ENCODE measurements around the gene EEF2K. TPM values are rescaled to one million over a fixed set of nuclear protein-coding genes. Genes with fewer than 3 reads are reported as not detected.
"Not testable (repeated sequence)": the region's sequence is repeated elsewhere in the genome, so short reads cannot be mapped to it uniquely, and the experiment has no call there.

The EEF2K gene
- total RNA-seq, 2 donors from 2014 or later = 26.4 to 35.2 TPM

GRCh38 chr16:22188267-22188594 is 17.8 kb upstream of the EEF2K start:
- DNase-seq (no peak), ATAC-seq (no peak)
- intact Hi-C loops (cut with DNase I, micrococcal nuclease) = loop anchor here (5.0 to 10.0 kb wide), 4 partner anchors 103 to 236 kb away; partner anchors contain the start of genes PDZD9 (in 1 of the 2) and UQCRC2 (in 1 of the 2)

- peak; percentile 67 to 85 for DNase-seq
- intact Hi-C loops (cut with DNase I, micrococcal nuclease) = loop anchor here (5.0 to 10.0 kb wide), 4 partner anchors 104 to 237 kb away; partner anchors contain the start of genes PDZD9 (in 1 of the 2) and UQCRC2 (in 1 of the 2)
- peak; percentile 31 for ATAC-seq
These were observed 17.3 kb upstream of the EEF2K start for GRCh38 chr16:22188595-22189442.

GRCh38 chr16:22189473-22190080 is 16.5 kb upstream of the EEF2K start:
- no peak for ATAC-seq

GRCh38 chr16:22190081-22190775 is 15.8 kb upstream of the EEF2K start:
- ATAC-seq (peak; percentile 63), DNase-seq (peak; percentile 92 to 100)
- intact Hi-C loops (cut with DNase I, micrococcal nuclease) = no loop called here

More at GRCh38 chr16:22189473-22190080, 16.5 kb upstream of the EEF2K start:
- peak; percentile 60 to 71 for DNase-seq
- intact Hi-C loops (cut with DNase I, micrococcal nuclease) = loop anchor here (5.0 to 10.0 kb wide), 4 partner anchors 105 to 237 kb away; partner anchors contain the start of genes PDZD9 (in 1 of the 2) and UQCRC2 (in 1 of the 2)

- ATAC-seq = peak; percentile 66
- peak; percentile 100 for DNase-seq
- intact Hi-C loops (cut with DNase I, micrococcal nuclease) = no loop called here
These were observed 15.1 kb upstream of the EEF2K start for GRCh38 chr16:22190776-22191531.

GRCh38 chr16:22191532-22192260 is 14.4 kb upstream of the EEF2K start:
- DNase-seq (peak in 1 of 2 donors; percentile 40), ATAC-seq (no peak)
- intact Hi-C loops (cut with DNase I, micrococcal nuclease) = no loop called here

GRCh38 chr16:22192261-22193062 is 13.6 kb upstream of the EEF2K start:
- intact Hi-C loops (cut with DNase I, micrococcal nuclease) = no loop called here
- peak; percentile 80 to 88 for DNase-seq
- ATAC-seq = no peak

GRCh38 chr16:22193063-22193411 is 13.0 kb upstream of the EEF2K start:
- DNase-seq = no peak
- no peak for ATAC-seq
- intact Hi-C loops (cut with DNase I, micrococcal nuclease) = no loop called here

- intact Hi-C loops (cut with DNase I, micrococcal nuclease) = loop anchor here in 1 of 2 donors (5.0 kb wide), 1 partner anchor 102 kb away; the partner anchor contains the start of gene POLR3E
- ATAC-seq (no peak), DNase-seq (no peak)
These were observed 11.2 kb upstream of the EEF2K start for GRCh38 chr16:22194707-22195444.

- intact Hi-C loops (cut with DNase I, micrococcal nuclease) = loop anchor here in 1 of 2 donors (5.0 kb wide), 1 partner anchor 102 kb away; the partner anchor contains the start of gene POLR3E
- no peak for ATAC-seq
These were observed 10.7 kb upstream of the EEF2K start for GRCh38 chr16:22195445-22195694.

GRCh38 chr16:22195695-22196558 is 10.2 kb upstream of the EEF2K start:
- ATAC-seq (peak; percentile 35), DNase-seq (peak; percentile 77 to 91)
- intact Hi-C loops (cut with DNase I, micrococcal nuclease) = loop anchor here in 1 of 2 donors (5.0 kb wide), 1 partner anchor 101 kb away; the partner anchor contains the start of gene POLR3E

More at GRCh38 chr16:22195445-22195694, 10.7 kb upstream of the EEF2K start:
- DNase-seq = no peak

GRCh38 chr16:22196559-22197168 is 9.4 kb upstream of the EEF2K start:
- ATAC-seq = not testable (repeated sequence)

GRCh38 chr16:22198547-22199293 is 7.4 kb upstream of the EEF2K start:
- no peak for ATAC-seq
- DNase-seq = no peak
- intact Hi-C loops (cut with DNase I, micrococcal nuclease) = loop anchor here in 1 of 2 donors (5.0 kb wide), 1 partner anchor 99 kb away; the partner anchor contains the start of gene POLR3E

More at GRCh38 chr16:22196559-22197168, 9.4 kb upstream of the EEF2K start:
- intact Hi-C loops (cut with DNase I, micrococcal nuclease) = loop anchor here in 1 of 2 donors (5.0 kb wide), 1 partner anchor 101 kb away; the partner anchor contains the start of gene POLR3E
- DNase-seq = not testable (repeated sequence)

GRCh38 chr16:22202261-22202637 is 3.8 kb upstream of the EEF2K start:
- DNase-seq = no peak
- ATAC-seq = no peak
- intact Hi-C loops (cut with DNase I, micrococcal nuclease) = loop anchor here in 1 of 2 donors (10.0 kb wide), 1 partner anchor 93 kb away; the partner anchor contains the start of gene POLR3E
